Ishikawa (cell line): Measurements from ENCODE around the gene REPIN1.

ENCODE experiments used
- CEBPB ChIP-seq: IDR thresholded peaks from 2 replicates; pipeline ENCODE4 v1.6.1; 2012
- CREB1 ChIP-seq: IDR thresholded peaks from 2 replicates; pipeline ENCODE4 v1.6.1; 2012; ENCODE audit warnings: low read depth
- EGR1 ChIP-seq: IDR thresholded peaks from 2 replicates; pipeline ENCODE4 v1.6.1; 2012
- EP300 ChIP-seq: IDR thresholded peaks from 2 replicates; pipeline ENCODE4 v1.6.1; 2012; ENCODE audit warnings: borderline replicate concordance
- FOXM1 ChIP-seq: IDR thresholded peaks from 2 replicates; pipeline ENCODE4 v1.6.1; 2012; ENCODE audit warnings: low read depth, borderline replicate concordance
- MAX ChIP-seq: IDR thresholded peaks from 2 replicates; pipeline ENCODE4 v1.6.1; 2012
- NFIC ChIP-seq: IDR thresholded peaks from 2 replicates; pipeline ENCODE4 v1.6.1; 2012
- RAD21 ChIP-seq: IDR thresholded peaks from 2 replicates; pipeline ENCODE4 v1.6.1; 2012; ENCODE audit warnings: low read depth
- TAF1 ChIP-seq: IDR thresholded peaks from 2 replicates; pipeline ENCODE4 v1.6.1; 2012; ENCODE audit warnings: low read depth, mild to moderate bottlenecking
- TCF12 ChIP-seq: IDR thresholded peaks from 2 replicates; pipeline ENCODE4 v1.6.1; 2012; ENCODE audit warnings: low read depth
- TEAD4 ChIP-seq: IDR thresholded peaks from 2 replicates; pipeline ENCODE4 v1.6.1; 2012
- USF1 ChIP-seq: IDR thresholded peaks from 2 replicates; pipeline ENCODE4 v1.6.1; 2012
- YY1 ChIP-seq: IDR thresholded peaks from 2 replicates; pipeline ENCODE4 v1.6.1; 2012; ENCODE audit warnings: low read depth
- ZBTB7A ChIP-seq: IDR thresholded peaks from 2 replicates; pipeline ENCODE4 v1.6.1; 2012; ENCODE audit warnings: low read depth
- TF ChIP-seq, protein P1 (sequence below): IDR thresholded peaks from 2 replicates; pipeline ENCODE4 v1.6.1; 2012; ENCODE audit warnings: low read depth, mild to moderate bottlenecking

The REPIN1 gene

GRCh38 chr7:150363872-150364271 lies 4.8 kb upstream of the REPIN1 start:
- TF ChIP-seq CREB1, result no peak
- no peak for TF ChIP-seq MAX
- TF ChIP-seq EP300, result no peak
- TF ChIP-seq CEBPB, result no peak
- TF ChIP-seq USF1, result no peak
- TF ChIP-seq EGR1, result no peak
- TF ChIP-seq TAF1, result no peak
- no peak for TF ChIP-seq ZBTB7A
- no peak for TF ChIP-seq NFIC
- no peak for TF ChIP-seq RAD21
- no peak for TF ChIP-seq TCF12
- TF ChIP-seq YY1, result no peak
- TF ChIP-seq, protein P1, sequence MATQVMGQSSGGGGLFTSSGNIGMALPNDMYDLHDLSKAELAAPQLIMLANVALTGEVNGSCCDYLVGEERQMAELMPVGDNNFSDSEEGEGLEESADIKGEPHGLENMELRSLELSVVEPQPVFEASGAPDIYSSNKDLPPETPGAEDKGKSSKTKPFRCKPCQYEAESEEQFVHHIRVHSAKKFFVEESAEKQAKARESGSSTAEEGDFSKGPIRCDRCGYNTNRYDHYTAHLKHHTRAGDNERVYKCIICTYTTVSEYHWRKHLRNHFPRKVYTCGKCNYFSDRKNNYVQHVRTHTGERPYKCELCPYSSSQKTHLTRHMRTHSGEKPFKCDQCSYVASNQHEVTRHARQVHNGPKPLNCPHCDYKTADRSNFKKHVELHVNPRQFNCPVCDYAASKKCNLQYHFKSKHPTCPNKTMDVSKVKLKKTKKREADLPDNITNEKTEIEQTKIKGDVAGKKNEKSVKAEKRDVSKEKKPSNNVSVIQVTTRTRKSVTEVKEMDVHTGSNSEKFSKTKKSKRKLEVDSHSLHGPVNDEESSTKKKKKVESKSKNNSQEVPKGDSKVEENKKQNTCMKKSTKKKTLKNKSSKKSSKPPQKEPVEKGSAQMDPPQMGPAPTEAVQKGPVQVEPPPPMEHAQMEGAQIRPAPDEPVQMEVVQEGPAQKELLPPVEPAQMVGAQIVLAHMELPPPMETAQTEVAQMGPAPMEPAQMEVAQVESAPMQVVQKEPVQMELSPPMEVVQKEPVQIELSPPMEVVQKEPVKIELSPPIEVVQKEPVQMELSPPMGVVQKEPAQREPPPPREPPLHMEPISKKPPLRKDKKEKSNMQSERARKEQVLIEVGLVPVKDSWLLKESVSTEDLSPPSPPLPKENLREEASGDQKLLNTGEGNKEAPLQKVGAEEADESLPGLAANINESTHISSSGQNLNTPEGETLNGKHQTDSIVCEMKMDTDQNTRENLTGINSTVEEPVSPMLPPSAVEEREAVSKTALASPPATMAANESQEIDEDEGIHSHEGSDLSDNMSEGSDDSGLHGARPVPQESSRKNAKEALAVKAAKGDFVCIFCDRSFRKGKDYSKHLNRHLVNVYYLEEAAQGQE, result no peak
- TF ChIP-seq TEAD4, result no peak
- no peak for TF ChIP-seq FOXM1

DNA sequence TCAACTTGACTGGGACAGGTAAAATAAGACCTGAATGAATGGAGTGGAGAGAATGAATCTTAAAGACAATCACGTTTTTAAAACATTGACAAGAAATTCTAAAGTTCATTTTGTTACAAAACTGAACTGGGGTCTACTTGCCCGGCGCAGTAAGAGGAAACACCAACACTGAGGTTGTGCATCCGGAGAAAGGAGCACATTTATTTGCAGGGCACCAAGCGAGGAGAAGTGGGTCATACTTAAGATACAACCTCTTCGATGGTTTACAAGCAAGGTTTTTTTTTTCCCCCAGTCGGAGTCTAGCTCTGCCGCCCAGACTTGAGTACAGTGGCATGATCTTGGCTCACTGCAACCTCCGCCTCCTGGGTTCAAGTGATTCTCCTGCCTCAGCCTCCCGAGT lies 3.4 kb upstream of the REPIN1 start:
- no peak for TF ChIP-seq FOXM1
- no peak for TF ChIP-seq NFIC
- TF ChIP-seq RAD21, result no peak
- no peak for TF ChIP-seq CREB1
- TF ChIP-seq EP300, result no peak
- no peak for TF ChIP-seq MAX
- TF ChIP-seq, protein P1, result no peak
- TF ChIP-seq YY1, result no peak
- TF ChIP-seq CEBPB, result no peak
- no peak for TF ChIP-seq TCF12
- TF ChIP-seq ZBTB7A, result no peak
- TF ChIP-seq USF1, result no peak
- TF ChIP-seq TAF1, result no peak
- TF ChIP-seq TEAD4, result no peak

DNA sequence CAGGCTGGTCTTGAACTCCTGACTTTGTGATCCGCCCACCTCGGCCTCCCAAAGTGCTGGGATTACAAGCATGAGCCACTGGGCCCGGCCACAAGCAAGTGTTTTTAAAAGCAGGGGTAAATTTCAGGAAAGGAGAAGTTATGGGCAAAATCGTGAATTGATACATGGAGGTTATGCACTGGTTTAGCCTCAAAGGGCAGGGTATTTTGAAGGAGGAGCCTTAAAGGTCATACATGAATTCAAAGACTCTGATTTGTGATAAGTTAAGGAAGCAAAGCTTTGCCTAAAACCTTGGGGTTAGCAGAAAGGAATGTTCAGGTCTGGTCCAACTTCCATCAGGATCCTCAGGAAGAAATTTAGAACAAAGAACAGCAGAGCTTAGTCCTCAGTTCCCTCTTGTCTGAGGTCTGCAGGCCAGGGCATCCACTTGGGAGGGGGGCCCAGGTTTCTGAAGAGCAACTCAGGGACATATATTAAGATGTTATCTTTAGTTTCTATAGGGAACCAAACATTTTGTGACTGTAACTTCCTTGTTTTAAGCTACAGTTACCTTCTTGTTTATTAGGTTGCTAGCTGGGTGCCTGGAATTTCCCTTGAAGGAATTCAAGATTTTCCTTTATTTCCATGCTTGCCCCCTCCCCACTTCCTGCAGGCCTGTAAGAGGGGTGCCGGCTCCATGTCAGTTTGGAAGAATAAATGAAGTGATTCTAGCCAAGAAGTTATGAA lies 2.8 kb upstream of the REPIN1 start:
- TF ChIP-seq USF1, result no peak
- no peak for TF ChIP-seq CEBPB
- no peak for TF ChIP-seq TAF1

- TF ChIP-seq CREB1 (no peak), TEAD4 (no peak), TCF12 (peak; percentile 80; the same call in 1 of the 2 replicates), CEBPB (no peak), FOXM1 (no peak), RAD21 (no peak), USF1 (no peak)
- TF ChIP-seq, protein P1, result no peak
Observed at GRCh38 chr7:150367677-150368095, 936 bp upstream of the REPIN1 start.
